ENCODE results near the gene RCCD1. TPM values are rescaled to one million over a fixed set of nuclear protein-coding genes. Genes with fewer than 3 reads are reported as not detected.
A peak's percentile ranks its signal among the peaks of the same experiment; 100 is the strongest.

The RCCD1 gene
- total and polyA plus RNA-seq, 2 of the 8 experiments (the other 6 are each of a cell fraction or from before 2014, with no cell fraction given): 9.9 to 18.8 TPM

DNA sequence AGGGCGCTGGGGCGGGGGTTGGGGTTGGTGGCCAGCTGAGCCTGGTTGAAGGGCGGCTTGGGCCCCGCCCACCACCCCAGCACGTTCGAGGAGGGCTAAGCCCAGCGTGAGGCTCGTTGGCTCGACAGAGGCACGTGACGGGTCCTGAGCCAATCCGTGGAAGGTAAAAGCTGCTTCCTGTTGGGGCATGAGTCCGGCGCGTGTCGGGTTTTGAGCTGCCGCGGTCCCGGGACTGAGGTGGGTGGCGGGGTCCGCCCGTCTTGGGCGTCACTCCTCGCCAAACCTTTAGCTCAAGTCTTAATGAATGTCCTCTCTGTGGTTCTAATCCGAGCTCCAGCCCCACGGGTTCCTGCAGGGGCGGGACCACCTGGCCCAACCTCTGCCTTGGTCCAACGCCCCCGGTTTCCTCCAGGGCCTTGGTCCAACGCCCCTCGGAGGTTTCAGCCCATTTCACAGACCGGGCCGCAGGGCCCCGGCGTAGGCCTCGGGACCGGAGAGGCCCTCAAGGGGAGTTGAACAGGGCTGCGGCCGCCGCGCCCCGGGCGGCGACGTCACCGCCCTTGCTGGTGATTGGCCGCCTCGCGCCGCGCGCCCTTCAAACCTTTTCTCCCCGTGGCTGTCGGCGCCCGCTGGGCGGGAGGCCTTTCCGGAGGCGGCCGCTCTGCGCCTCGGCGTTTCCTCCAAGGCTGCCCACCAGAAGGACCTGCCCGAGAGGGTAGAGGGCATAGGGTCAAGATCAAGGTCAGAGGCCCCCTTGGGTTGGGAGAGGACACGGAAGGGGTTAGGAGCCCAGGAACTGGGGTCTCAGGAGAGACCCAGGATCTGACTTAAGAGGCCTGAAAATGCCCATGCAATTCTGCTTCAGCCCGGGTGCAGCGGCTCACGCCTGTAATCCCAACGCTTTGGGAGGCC lies at the start of gene RCCD1 (continued):
- no peak for TF ChIP-seq CHD1 (IDR thresholded peaks at IDR 0.05; ENCODE audit: low read depth, low read length)
- TF ChIP-seq RBBP5 (IDR thresholded peaks at IDR 0.05; ENCODE audit: borderline replicate concordance, low read depth, low read length): peak; percentile 42; the same call in 1 of the 2 replicates
- TF ChIP-seq BRCA1 (IDR thresholded peaks at IDR 0.05; ENCODE audit: low read depth, low read length): no peak
- peak; percentile 7; the same call in 1 of the 2 replicates for TF ChIP-seq SP1 (IDR thresholded peaks at IDR 0.05; ENCODE audit: low read depth, low read length)
- TF ChIP-seq TAF1 (IDR thresholded peaks at IDR 0.05; ENCODE audit: low read depth, low read length): peak; percentile 78
- TF ChIP-seq TCF12 (IDR thresholded peaks at IDR 0.05; ENCODE audit: low read depth, low read length): 0 out of 2 replicates have a peak, but pooled peaks have one; percentile 5
- TF ChIP-seq SAP30 (IDR thresholded peaks at IDR 0.05; ENCODE audit: insufficient read depth, insufficient replicate concordance, low read length): no peak
- no peak; the same call in 1 of the 2 replicates for TF ChIP-seq TBP (IDR thresholded peaks at IDR 0.05; ENCODE audit: low read depth, low read length)
- TF ChIP-seq YY1 (IDR thresholded peaks at IDR 0.05; ENCODE audit: low read depth, low read length): no peak
- TF ChIP-seq SP4 (IDR thresholded peaks at IDR 0.05; ENCODE audit: low read length): no peak
- no peak for TF ChIP-seq GABPA (IDR thresholded peaks at IDR 0.05; ENCODE audit: borderline replicate concordance, insufficient read depth, low read length)
- TF ChIP-seq, protein P1, sequence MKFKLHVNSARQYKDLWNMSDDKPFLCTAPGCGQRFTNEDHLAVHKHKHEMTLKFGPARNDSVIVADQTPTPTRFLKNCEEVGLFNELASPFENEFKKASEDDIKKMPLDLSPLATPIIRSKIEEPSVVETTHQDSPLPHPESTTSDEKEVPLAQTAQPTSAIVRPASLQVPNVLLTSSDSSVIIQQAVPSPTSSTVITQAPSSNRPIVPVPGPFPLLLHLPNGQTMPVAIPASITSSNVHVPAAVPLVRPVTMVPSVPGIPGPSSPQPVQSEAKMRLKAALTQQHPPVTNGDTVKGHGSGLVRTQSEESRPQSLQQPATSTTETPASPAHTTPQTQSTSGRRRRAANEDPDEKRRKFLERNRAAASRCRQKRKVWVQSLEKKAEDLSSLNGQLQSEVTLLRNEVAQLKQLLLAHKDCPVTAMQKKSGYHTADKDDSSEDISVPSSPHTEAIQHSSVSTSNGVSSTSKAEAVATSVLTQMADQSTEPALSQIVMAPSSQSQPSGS (IDR thresholded peaks at IDR 0.05; ENCODE audit: low read length): peak; percentile 90
- TF ChIP-seq CBX5 (IDR thresholded peaks at IDR 0.05; ENCODE audit: low read depth, low read length): no peak
- TF ChIP-seq POU5F1 (IDR thresholded peaks at IDR 0.05; ENCODE audit: low read depth, low read length): no peak
- TF ChIP-seq NANOG (IDR thresholded peaks at IDR 0.05; ENCODE audit: insufficient read depth, low read depth, low read length, poor library complexity, severe bottlenecking): no peak
- peak; percentile 24 for TF ChIP-seq TAF7 (optimal IDR thresholded peaks at IDR 0.05; ENCODE audit: borderline replicate concordance, low read depth, low read length)
- TF ChIP-seq SIRT6 (IDR thresholded peaks at IDR 0.05; ENCODE audit: low read length): no peak
- peak; percentile 41 for TF ChIP-seq CREB1 (IDR thresholded peaks at IDR 0.05)
- no peak for TF ChIP-seq SIX5 (IDR thresholded peaks at IDR 0.05; ENCODE audit: low read depth, low read length)
- TF ChIP-seq JUN (IDR thresholded peaks at IDR 0.05; ENCODE audit: low read depth, low read length): no peak
- peak; percentile 77 for TF ChIP-seq PHF8 (conservative IDR thresholded peaks at IDR 0.05; ENCODE audit: low read depth, low read length)
- no peak for TF ChIP-seq EP300 (IDR thresholded peaks at IDR 0.05; ENCODE audit: borderline replicate concordance in 1 of 2, low read depth in 2 of 2, low read length in 2 of 2)
- TF ChIP-seq CTBP2 (IDR thresholded peaks at IDR 0.05; ENCODE audit: borderline replicate concordance, insufficient read depth, insufficient read length, low read length): no peak

All from H1 (cell line).